ENCODE data around the gene RBP5.

- TF ChIP-seq, protein P1, sequence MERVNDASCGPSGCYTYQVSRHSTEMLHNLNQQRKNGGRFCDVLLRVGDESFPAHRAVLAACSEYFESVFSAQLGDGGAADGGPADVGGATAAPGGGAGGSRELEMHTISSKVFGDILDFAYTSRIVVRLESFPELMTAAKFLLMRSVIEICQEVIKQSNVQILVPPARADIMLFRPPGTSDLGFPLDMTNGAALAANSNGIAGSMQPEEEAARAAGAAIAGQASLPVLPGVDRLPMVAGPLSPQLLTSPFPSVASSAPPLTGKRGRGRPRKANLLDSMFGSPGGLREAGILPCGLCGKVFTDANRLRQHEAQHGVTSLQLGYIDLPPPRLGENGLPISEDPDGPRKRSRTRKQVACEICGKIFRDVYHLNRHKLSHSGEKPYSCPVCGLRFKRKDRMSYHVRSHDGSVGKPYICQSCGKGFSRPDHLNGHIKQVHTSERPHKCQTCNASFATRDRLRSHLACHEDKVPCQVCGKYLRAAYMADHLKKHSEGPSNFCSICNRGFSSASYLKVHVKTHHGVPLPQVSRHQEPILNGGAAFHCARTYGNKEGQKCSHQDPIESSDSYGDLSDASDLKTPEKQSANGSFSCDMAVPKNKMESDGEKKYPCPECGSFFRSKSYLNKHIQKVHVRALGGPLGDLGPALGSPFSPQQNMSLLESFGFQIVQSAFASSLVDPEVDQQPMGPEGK (tag by site-specific recombination; IDR thresholded peaks at IDR 0.05) = no peak
- TF ChIP-seq ZNF747 (tag by site-specific recombination; IDR thresholded peaks at IDR 0.05) = no peak
Observed at GRCh38 chr12:7096979-7097378, 31.7 kb downstream of the RBP5 start.
